Measurements from ENCODE around the gene TMEM217.

- TF ChIP-seq CTCF (conservative IDR thresholded peaks at IDR 0.05; ENCODE audit: low read depth, low read length) = peak; percentile 84
- no peak for TF ChIP-seq EZH2phosphoT487 (IDR thresholded peaks at IDR 0.05; ENCODE audit: borderline replicate concordance, low read length)
- no peak for TF ChIP-seq EZH2 (IDR thresholded peaks at IDR 0.05; ENCODE audit: low read length, unreplicated experiment)
Observed at GRCh38 chr6:37303891-37304503, 46.1 kb upstream of the TMEM217 start.
